ENCODE measurements around the gene HNRNPUL1. TPM values are rescaled to one million over a fixed set of nuclear protein-coding genes. Genes with fewer than 3 reads are reported as not detected.

HNRNPUL1 gene
- total RNA-seq, 1 donor from 2014 or later: 254 TPM

- Mint-ChIP-seq H3K36me3 (ENCODE audit: low read depth) (no peaks in the 10 kb centered on the region), H3K27ac (no peak overlapping the region), H3K9me3 (no peaks in the 10 kb centered on the region), H3K4me3 (no peak overlapping the region), H3K4me1 (ENCODE audit: low read depth) (no peaks in the 10 kb centered on the region), H3K27me3 (ENCODE audit: insufficient read depth) (no peaks in the 10 kb centered on the region)
- intact Hi-C loops (cut with micrococcal nuclease): no loop called here
- no peak for DNase-seq (ENCODE audit: low spot score)
These were observed 22.3 kb upstream of the HNRNPUL1 start for GRCh38 chr19:41241859-41242258.

- Mint-ChIP-seq H3K9me3 (no peaks in the 10 kb centered on the region), H3K27ac (no peak overlapping the region), H3K36me3 (ENCODE audit: low read depth) (no peaks in the 10 kb centered on the region), H3K4me1 (ENCODE audit: low read depth) (no peaks in the 10 kb centered on the region), H3K4me3 (no peak overlapping the region), H3K27me3 (ENCODE audit: insufficient read depth) (no peaks in the 10 kb centered on the region)
- intact Hi-C loops (cut with micrococcal nuclease): no loop called here
- no peak for DNase-seq (ENCODE audit: low spot score)
These were observed 20.1 kb upstream of the HNRNPUL1 start for GRCh38 chr19:41244117-41244516.

DNA sequence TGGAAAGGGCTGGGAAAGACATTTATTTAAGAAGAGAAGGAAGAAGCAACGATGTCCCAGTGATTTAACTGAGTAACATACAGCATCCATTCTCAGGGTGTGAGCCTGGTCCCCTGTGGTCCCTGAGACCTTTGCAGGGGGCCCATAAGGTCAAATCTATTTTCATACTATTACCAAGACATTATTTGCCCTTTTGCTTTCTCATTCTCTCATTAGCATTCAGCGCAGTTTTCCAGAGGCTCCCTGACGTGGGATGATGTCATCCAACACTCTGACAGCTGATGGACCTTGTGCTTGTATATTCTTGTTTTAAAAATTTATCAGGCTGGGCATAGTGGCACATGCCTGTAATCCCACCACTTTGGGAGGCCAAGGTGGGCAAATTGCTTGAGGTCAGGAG, 18.3 kb upstream of the HNRNPUL1 start:
- Mint-ChIP-seq H3K9me3 (no peaks in the 10 kb centered on the region), H3K4me1 (ENCODE audit: low read depth) (no peaks in the 10 kb centered on the region), H3K27ac (no peak overlapping the region), H3K36me3 (ENCODE audit: low read depth) (no peaks in the 10 kb centered on the region), H3K4me3 (no peak overlapping the region), H3K27me3 (ENCODE audit: insufficient read depth) (no peaks in the 10 kb centered on the region)
- intact Hi-C loops (cut with micrococcal nuclease): no loop called here
- DNase-seq (ENCODE audit: low spot score): no peak

DNA sequence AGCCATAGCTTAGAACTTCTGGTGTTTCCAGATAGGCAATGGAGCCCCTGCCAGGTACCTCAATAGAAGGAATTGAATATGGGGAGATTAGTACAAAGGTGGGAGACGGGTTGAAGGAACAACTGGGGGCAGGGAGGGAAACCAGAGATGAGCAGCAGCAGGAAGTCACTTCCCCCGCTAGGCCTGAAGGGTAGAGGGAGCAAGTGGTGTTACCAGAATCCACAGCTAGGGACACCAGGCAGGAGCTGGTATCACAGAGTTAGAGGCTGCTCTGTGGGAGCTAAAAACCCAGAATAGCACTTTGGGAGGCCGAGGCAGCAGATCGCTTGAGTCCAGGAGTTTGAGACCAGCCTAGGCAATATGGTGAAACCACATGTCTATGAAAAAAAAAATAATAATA, 15.3 kb upstream of the HNRNPUL1 start:
- no peak overlapping the region for H3K4me3 Mint-ChIP-seq
- intact Hi-C loops (cut with micrococcal nuclease): no loop called here
- no peaks in the 10 kb centered on the region for H3K9me3 Mint-ChIP-seq
- H3K27me3 Mint-ChIP-seq (ENCODE audit: insufficient read depth): peaks cover 3% of the 10 kb centered on the region
- DNase-seq (ENCODE audit: low spot score): no peak
- no peak overlapping the region for H3K27ac Mint-ChIP-seq
- H3K36me3 Mint-ChIP-seq (ENCODE audit: low read depth): no peaks in the 10 kb centered on the region
- no peaks in the 10 kb centered on the region for H3K4me1 Mint-ChIP-seq (ENCODE audit: low read depth)

DNA sequence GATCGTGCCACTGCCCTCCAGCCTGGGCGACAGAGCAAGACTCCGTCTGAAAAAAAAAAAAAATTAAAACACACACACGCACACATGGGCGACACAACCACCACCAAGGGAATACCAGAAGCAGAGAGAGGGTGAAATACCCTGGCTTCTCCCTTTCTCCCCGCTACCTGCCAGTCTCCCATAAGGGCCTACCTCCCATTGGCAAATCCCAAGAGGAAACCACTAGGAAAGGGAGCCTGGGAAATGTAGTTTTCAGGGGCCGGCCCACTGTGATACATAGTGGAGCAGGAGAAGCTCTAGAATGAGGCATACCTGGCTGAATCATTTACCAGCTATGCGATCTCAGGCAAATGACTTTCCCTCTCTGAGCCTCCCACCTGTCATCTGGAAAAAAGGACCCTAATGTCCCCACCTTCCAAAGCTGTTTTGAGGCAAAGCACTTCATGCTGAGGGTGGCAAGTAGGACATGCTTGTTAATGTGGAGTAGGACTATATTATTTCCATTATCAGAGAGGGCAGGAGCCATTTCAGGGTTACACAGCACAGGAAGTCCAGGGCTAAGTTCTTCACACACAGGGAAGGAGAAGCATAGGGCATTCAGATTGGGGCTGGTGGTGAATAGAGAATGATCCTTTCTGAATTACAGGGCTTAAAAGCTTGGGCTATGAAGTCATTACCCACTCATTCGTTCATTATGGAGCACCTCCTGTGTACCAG, 14.3 kb upstream of the HNRNPUL1 start:
- no peaks in the 10 kb centered on the region for H3K36me3 Mint-ChIP-seq (ENCODE audit: low read depth)
- no peak overlapping the region for H3K4me3 Mint-ChIP-seq
- no peak overlapping the region for H3K27ac Mint-ChIP-seq
- peaks cover 8% of the 10 kb centered on the region for H3K27me3 Mint-ChIP-seq (ENCODE audit: insufficient read depth)
- no peaks in the 10 kb centered on the region for H3K9me3 Mint-ChIP-seq
- DNase-seq (ENCODE audit: low spot score): no peak
- intact Hi-C loops (cut with micrococcal nuclease): no loop called here
- no peaks in the 10 kb centered on the region for H3K4me1 Mint-ChIP-seq (ENCODE audit: low read depth)

DNA sequence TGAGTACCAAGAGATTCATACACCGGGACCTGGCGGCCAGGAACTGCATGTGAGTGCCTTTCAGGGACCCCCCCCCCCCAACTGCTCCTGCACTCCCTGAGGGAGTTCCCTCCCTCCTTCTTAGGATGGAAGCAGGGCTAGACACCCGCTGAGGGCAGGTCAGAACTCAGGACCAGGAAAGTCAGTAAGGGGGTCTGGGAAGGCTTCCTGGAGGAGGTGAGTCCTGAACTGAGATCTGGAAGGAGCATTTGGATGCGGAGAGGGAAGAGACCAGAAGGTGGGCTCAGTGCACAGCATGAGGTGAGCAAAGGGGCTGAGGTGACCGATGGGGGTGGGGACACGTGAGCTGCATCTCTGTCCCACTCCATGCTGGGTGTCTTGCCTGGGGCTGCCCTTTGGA, 10.5 kb upstream of the HNRNPUL1 start:
- no peak overlapping the region for H3K27ac Mint-ChIP-seq
- peaks cover 10% of the 10 kb centered on the region for H3K27me3 Mint-ChIP-seq (ENCODE audit: insufficient read depth)
- no peaks in the 10 kb centered on the region for H3K36me3 Mint-ChIP-seq (ENCODE audit: low read depth)
- intact Hi-C loops (cut with micrococcal nuclease): no loop called here
- DNase-seq (ENCODE audit: low spot score): no peak
- no peaks in the 10 kb centered on the region for H3K9me3 Mint-ChIP-seq
- H3K4me1 Mint-ChIP-seq (ENCODE audit: low read depth): no peaks in the 10 kb centered on the region
- H3K4me3 Mint-ChIP-seq: no peak overlapping the region

DNA sequence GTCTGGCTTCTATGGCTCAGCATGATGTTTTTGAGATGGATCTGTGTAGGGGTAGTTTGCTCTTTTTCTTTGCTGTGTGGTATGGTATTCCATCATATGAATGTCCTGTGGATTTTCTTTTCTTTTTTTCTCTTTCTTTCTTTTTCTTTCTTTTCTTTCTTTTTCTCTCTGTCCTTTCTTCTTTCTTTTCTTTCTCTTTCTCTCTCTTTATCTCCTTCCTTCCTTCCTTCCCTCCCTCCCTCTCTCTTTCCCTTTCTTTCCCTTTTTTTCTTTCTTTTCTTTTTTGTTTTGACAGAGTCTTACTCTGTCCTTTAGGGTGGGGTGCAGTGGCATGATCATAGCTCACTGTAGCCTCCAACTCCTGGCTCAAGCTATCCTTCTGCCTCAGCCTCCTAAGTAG, 9.0 kb upstream of the HNRNPUL1 start:
- H3K4me1 Mint-ChIP-seq (ENCODE audit: low read depth): no peaks in the 10 kb centered on the region
- intact Hi-C loops (cut with micrococcal nuclease): no loop called here
- no peak for DNase-seq (ENCODE audit: low spot score)
- H3K4me3 Mint-ChIP-seq: no peak overlapping the region
- no peaks in the 10 kb centered on the region for H3K9me3 Mint-ChIP-seq
- H3K27me3 Mint-ChIP-seq (ENCODE audit: insufficient read depth): peaks cover 10% of the 10 kb centered on the region
- H3K27ac Mint-ChIP-seq: no peak overlapping the region
- no peaks in the 10 kb centered on the region for H3K36me3 Mint-ChIP-seq (ENCODE audit: low read depth)

- intact Hi-C loops (cut with micrococcal nuclease): loop anchor here (1.0 to 10.0 kb wide), 14 partner anchors 36 to 1849 kb away; partner anchors contain the start of genes AKT2, ARHGEF1, BCKDHA and DMAC2
- Mint-ChIP-seq H3K27me3 (ENCODE audit: insufficient read depth) (no peaks in the 10 kb centered on the region), H3K9me3 (no peaks in the 10 kb centered on the region), H3K27ac (peak overlapping the region; percentile 99), H3K36me3 (ENCODE audit: low read depth) (peaks cover 8% of the 10 kb centered on the region), H3K4me3 (peak overlapping the region; percentile 94), H3K4me1 (ENCODE audit: low read depth) (peaks cover 37% of the 10 kb centered on the region)
- no peak for DNase-seq (ENCODE audit: low spot score)
These were observed 2.5 kb upstream of the HNRNPUL1 start for GRCh38 chr19:41261474-41262190.

DNA sequence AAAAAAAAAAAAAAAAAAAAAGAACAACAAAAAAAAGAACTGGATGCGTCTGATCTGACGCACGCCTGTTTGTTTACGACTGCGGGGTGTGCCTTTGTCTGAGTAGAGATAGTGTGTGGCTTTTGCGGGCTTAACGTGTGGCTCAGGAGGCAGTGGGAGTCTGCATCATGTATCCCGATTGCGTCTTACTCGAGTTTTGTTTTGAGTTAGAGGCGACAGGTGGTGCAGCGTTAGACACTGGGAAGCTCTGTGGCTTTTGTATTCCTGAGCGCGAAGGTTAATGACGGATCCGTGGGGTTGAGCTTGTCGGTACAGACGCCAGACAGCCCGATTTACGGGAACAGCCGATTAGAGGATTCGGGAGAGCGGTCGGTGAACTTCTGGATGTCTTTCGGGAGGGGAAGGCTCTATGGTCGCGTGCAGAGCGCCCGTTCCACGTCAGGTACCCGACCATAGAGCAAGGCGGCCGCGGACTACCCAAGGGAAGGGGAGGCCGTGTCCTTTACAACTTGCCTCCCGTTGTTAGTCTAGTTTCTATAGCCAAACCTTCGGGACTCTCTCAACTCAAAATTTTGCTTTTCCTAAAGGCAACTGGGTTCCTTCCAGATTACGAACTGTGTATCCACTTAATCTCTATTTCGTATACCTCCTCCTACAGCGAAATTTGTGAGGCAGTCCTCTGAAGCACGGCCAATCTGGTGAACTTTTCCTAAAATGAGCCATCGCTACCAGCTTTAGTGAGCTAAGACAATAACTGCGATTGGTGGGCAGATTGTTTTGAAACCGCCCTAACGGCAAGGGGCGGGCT, 926 bp upstream of the HNRNPUL1 start:
- peaks cover 52% of the 10 kb centered on the region for H3K4me1 Mint-ChIP-seq (ENCODE audit: low read depth)
- intact Hi-C loops (cut with micrococcal nuclease): loop anchor here (1.0 to 10.0 kb wide), 17 partner anchors 39 to 1851 kb away; partner anchors contain the start of genes ACTMAP, AKT2, ARHGEF1 and B9D2

DNA sequence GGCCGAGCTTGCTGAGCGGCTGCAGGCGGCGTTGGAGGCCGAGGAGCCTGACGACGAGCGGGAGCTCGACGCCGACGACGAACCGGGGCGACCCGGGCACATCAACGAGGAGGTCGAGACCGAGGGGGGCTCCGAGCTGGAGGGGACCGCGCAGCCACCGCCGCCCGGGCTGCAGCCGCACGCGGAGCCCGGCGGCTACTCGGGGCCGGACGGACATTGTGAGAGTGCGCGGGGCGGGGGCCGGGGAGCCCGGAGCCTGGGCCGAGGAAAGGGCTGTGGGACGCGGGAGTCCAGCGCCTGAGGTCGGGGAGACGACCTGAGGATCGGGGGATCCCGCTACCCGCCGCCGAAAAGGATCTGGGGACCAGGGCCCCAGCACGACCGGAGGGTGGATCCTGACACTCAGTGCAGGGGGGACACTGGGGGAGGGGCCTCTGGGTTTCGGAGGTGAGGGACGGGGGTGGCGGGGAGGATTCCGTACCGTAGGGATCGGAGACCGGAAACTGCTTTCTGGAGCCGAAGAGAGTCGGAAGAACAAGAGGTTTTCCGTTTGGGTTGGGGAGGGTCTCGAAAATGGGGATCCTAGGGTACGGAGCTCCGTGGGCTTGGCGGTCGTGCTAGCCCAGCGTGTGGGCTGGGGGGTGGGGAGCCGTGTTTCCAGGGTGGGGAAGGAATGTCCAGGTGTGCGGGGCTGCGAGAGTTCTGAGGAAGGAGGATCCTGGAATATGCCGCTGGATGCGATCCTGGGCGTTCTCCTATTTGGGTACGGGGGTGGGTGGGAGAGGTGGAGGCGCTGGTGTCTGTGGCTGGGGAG, 616 bp downstream of the HNRNPUL1 start:
- Mint-ChIP-seq H3K36me3 (ENCODE audit: low read depth) (peaks cover 17% of the 10 kb centered on the region), H3K4me1 (ENCODE audit: low read depth) (peaks cover 52% of the 10 kb centered on the region), H3K4me3 (peak overlapping the region; percentile 94), H3K27me3 (ENCODE audit: insufficient read depth) (no peaks in the 10 kb centered on the region), H3K9me3 (no peaks in the 10 kb centered on the region), H3K27ac (peak overlapping the region; percentile 99)
- intact Hi-C loops (cut with micrococcal nuclease): loop anchor here (5.0 to 10.0 kb wide), 6 partner anchors 268 to 1852 kb away; partner anchors contain the start of genes ARHGEF1, GSK3A and PLEKHG2
- peak; percentile 37 for DNase-seq (ENCODE audit: low spot score)

More for the DNA sequence above, 926 bp upstream of the HNRNPUL1 start:
- no peaks in the 10 kb centered on the region for H3K9me3 Mint-ChIP-seq
- H3K36me3 Mint-ChIP-seq (ENCODE audit: low read depth): peaks cover 13% of the 10 kb centered on the region
- H3K4me3 Mint-ChIP-seq: peak overlapping the region; percentile 94
- no peaks in the 10 kb centered on the region for H3K27me3 Mint-ChIP-seq (ENCODE audit: insufficient read depth)
- DNase-seq (ENCODE audit: low spot score): peak; percentile 81
- H3K27ac Mint-ChIP-seq: peak overlapping the region; percentile 99

DNA sequence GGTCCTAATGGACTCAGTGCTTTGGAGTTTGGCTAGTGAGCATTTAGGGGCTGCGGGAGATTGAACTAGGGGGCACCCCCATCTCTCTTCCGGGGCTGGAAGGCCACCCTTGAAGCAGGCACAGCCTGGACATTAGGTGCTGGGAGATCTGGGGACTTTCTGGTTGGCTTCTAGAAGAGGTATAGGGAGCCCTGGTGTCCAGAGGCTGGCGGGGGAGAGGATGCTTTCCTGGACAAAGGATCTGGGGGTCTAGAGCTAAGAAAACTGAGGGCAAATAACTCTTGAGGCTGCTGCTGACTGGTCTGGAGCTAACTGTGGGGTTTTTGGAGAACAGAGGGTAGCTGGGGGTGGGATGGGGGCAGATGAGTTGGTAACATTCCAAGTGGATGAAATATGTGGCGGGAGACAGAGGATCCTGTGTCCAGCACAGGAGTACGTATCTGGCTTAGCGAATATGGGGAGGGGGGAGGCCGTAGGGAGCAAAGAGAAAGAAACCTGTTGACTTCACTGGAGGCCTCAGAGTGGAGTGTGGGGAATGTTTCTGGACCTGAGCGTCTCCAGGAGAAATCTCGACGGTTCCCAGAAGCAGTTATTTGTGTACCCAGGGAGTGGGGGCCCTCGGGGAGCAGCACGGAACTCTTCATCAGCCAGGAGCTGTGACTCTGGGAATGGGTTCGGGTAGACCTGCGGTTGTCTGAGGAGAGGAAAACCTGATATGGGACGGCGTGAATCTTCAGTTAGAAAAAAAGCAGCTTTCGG, 1.4 kb downstream of the HNRNPUL1 start:
- Mint-ChIP-seq H3K27ac (peak overlapping the region; percentile 98), H3K4me3 (peak overlapping the region; percentile 94), H3K27me3 (ENCODE audit: insufficient read depth) (no peaks in the 10 kb centered on the region), H3K9me3 (no peaks in the 10 kb centered on the region), H3K4me1 (ENCODE audit: low read depth) (peaks cover 52% of the 10 kb centered on the region), H3K36me3 (ENCODE audit: low read depth) (peaks cover 17% of the 10 kb centered on the region)
- no peak for DNase-seq (ENCODE audit: low spot score)
- intact Hi-C loops (cut with micrococcal nuclease): loop anchor here (10.0 kb wide), 3 partner anchors 619 to 979 kb away; partner anchors contain the start of genes ARHGEF1 and GSK3A

Data from activated T-helper 1 cell treated with anti-CD3 and anti-CD28 coated beads, Interleukin-12 subunit alpha, Interleukin-12 subunit beta, Interleukin-2, Interleukin-4 antibody, amounts not matched to agents 30 ng/mL and 10 ng/mL and 1 ng/mL, durations not matched to agents 14 hours and 24 hours and 36 hours (primary cell).